Stimulated activated CD8-positive, alpha-beta memory T cell treated with anti-CD3 and anti-CD28 coated beads, Interleukin-15, amount 100 ng/mL, for 4 hours (primary cell): Measurements from ENCODE around the gene DOCK9.
A peak's percentile ranks its signal among the peaks of the same experiment; 100 is the strongest.

ENCODE experiments used
- DNase-seq, 2 donors: peaks; one replicate each; pipeline ENCODE4 v3.0.0-alpha.2; 2020; ENCODE audit warnings: low read depth in 2 of 2

DOCK9 gene

DNA sequence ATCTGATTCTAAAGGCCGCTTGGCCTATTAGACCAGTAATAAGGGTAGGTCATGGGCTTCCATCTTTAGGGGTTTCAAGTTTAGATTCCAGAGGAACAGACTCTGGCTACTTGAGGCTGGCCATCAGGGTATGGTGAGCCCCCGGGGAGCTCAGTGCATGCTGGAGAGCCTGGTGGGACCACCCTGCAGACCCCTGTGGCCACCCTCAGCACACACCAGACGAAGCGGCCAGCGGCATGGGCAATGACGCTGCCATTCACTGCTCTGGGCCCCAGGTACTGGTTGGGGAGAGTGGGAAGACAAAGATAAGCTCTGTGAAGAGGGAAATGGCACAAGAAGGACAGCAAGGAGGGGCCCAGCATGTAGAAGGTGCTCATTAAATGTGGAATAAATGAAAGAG is 126.6 kb downstream of the DOCK9 start:
- no peak for DNase-seq

GRCh38 chr13:98848746-98849145 is 129.1 kb downstream of the DOCK9 start:
- DNase-seq = no peak

GRCh38 chr13:98847780-98848179 is 130.1 kb downstream of the DOCK9 start:
- DNase-seq = no peak

- no peak for DNase-seq
Observed at GRCh38 chr13:98846986-98847385, 130.9 kb downstream of the DOCK9 start.

GRCh38 chr13:98846521-98846920 is 131.3 kb downstream of the DOCK9 start:
- DNase-seq = no peak

GRCh38 chr13:98845742-98846141 is 132.1 kb downstream of the DOCK9 start:
- DNase-seq = no peak

GRCh38 chr13:98844021-98844420 is 133.8 kb downstream of the DOCK9 start:
- no peak for DNase-seq

- DNase-seq = no peak
Observed at GRCh38 chr13:98843482-98843877, 134.4 kb downstream of the DOCK9 start.

DNA sequence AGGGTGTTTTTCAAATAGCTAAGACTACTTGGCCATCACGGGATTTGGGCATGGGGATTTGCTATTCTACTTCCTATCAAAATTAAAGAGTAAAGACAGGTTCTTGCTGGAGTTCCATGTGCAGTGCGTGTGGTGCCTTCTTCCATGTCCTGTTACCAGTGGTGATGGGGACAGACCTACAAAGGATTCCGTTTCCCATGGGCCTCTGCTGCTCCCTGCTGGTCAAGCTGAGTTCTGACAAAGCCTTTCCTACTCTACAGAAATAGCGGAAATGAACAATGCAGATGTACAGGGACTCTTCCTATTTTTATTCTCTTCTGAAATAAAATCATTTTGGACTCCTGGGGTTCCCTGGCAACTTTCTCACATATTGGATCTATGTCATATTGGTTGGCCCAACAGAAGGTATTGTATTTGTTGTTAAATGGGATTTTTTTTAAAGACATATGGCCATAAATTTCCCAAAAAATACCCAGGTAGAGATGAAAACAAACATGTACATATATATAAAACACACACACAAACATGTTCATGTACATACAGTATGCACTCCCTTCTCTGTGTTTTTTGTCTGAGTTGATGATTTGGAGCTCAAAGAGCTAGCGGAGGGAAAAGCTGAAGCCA is 134.9 kb downstream of the DOCK9 start:
- peak in 1 of 2 donors; percentile 19 for DNase-seq

DNA sequence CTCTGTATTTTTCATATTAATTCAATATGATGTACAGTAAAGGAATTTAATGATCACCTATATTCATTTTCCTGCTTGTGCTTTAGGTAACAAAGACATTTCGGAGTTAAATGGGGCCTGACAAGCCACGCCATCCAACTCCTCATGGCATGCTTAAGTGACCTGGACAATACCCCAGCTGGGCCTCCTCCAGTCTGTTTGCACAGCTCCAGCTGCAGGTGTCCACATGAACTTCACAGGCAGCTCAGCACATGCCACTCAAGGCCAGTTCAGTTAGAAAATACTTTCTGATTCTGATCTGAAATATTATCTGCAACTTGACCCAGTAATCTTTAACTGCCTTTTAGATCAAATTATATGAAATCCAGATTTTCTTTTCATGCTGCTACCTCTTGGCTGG is 135.8 kb downstream of the DOCK9 start:
- DNase-seq = no peak

GRCh38 chr13:98839856-98840769 is 137.8 kb downstream of the DOCK9 start:
- no peak for DNase-seq

DNA sequence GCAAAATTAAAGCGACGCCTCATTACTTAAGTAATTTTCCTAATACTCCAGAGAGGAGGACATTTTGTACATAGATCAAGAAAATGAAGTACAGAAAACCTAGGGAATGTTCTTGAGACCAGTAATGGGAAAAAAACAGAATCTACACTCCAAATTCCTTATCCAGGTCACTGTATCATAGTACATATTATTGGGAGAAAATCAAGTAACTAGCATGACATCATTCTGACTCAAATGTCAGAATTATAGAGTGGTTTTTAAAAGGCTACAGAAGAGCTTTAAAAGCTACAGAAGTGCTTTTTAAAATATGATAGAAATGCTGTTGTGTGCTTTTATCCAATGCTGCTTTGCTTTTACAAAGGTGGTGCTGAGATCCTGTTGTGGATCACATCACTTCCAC is 139.1 kb downstream of the DOCK9 start:
- no peak for DNase-seq

DNA sequence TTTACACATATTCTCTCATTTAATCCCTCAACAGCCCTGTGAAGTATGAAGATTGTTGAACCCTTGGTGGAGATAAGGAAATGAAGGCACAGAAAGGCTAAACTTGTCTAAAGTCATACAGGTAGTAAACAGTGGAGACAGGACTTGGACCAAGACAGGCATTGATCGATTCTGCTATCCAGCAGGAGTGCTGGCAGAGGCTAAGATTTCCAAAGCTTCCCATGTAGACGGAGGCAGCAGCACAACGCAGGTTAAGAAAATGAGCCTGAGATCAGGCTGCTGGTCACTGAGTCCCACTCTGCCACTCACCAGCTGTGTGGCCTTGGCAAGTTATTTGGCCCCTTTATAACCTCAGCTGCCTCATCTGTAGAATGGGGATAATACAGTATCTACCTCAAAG is 140.0 kb downstream of the DOCK9 start:
- no peak for DNase-seq

DNA sequence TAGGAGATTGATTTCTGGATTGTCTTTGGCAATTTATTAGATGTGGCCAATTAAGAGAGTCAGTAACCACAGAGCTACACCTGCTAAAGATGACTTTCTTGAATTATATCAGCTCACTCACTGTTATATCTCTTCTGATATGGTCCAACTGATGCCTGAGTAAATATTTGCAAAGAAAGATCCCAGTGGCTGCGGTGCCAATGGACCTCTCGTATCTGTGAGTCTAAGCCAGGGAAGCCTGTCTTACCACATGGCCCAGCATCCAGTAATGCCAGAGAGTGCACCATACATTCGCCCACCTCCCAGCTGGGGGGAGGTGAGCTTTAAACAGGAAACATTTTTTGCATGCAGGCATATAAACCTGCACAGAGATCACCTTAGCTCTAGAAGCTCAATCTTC is 142.7 kb downstream of the DOCK9 start:
- DNase-seq = no peak

GRCh38 chr13:98834254-98834960 is 143.5 kb downstream of the DOCK9 start:
- no peak for DNase-seq

DNA sequence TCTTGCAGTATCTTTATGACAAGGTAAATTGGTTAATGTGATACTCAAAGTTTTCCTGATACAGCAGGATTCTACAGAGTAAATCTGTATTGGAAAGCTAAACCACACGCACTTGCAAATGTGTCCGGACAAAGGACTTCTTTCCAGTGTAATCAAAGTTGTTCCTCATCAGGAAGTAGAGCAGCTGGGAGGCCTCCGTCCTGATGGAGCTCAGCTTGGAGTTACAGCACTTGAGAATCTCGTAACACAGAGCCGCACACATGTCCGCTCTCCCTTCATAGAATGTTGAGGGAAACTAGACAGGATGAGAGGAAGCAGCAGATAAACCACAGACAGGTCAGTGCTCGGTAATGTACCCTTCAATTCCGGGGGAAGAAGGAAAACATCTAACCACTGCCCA is 146.6 kb downstream of the DOCK9 start:
- no peak for DNase-seq

GRCh38 chr13:98829541-98829940 is 148.3 kb downstream of the DOCK9 start:
- DNase-seq = no peak

- no peak for DNase-seq
Observed at GRCh38 chr13:98828614-98829013, 149.2 kb downstream of the DOCK9 start.

- no peak for DNase-seq
Observed at GRCh38 chr13:98827449-98827848, 150.4 kb downstream of the DOCK9 start.

- no peak for DNase-seq
Observed at GRCh38 chr13:98826146-98826545, 151.7 kb downstream of the DOCK9 start.

GRCh38 chr13:98825659-98826058 is 152.2 kb downstream of the DOCK9 start:
- DNase-seq = no peak

DNA sequence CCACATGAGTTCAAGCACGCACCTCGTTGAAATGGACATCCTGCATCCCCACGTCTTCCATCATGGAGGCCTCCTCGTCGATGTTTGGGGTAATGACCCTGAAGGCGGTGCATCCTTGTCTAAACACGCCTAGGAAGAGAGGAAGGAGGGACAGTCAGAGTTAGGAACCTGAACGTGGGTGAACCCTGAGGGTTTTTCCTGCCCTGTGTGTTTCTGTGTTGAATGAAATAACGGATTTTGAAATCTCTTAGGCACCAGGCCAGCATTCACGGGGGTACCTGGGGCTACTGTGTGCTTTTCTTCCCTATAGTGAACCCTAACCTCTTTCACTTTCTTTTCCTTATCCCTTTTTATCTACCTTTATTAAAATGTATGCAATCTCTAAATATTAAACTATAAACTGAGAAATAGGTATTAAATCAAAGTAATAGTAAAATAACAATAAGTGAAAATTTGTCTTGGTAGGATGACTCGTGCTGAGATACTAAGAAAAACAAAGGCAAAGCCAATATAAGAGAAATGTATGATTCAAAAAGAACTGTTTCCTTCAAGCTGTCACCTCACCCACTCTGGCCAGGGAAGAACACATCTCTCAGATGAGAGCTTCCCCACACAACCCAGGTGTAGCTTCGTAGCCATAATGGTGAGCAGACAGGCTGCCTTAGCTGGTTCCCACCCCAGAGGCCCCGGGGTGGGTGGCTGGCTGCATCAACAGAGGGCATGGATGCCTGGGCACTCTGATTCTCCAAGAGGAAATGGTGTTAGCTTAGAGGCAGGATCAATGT is 153.3 kb downstream of the DOCK9 start:
- DNase-seq = no peak
